HepG2 (cell line): ENCODE measurements around the gene TRIAP1. TPM values are rescaled to one million over a fixed set of nuclear protein-coding genes. Genes with fewer than 3 reads are reported as not detected.

Experiments used
- ATAC-seq: fragments of 200-7000 bp; cut with Tn5 transposase; 3 replicates; pipeline ENCODE4 v1.9.1; 2020; ENCODE audit warnings: mild to moderate bottlenecking, moderate library complexity
- BruUV-seq: library from RNA; stranded (reverse); fragments of 400-500 nt; replicated peaks from 2 replicates; lab custom pipeline; 2021; lab: Mats Ljungman, UMichigan
- CTCF ChIA-PET: fragments of 300-600 bp; formaldehyde crosslinking; extraction: SDS; loops from one replicate; lab custom pipeline; 2021; ENCODE audit warnings: low total read pairs, inconsistent platforms, low intra/inter-chr PET ratio; lab: Yijun Ruan, JAX
- POLR2A ChIA-PET: fragments of 350-600 bp; sonication (Branson Sonifier 250); formaldehyde crosslinking; loops from one replicate; lab custom pipeline; 2020; ENCODE audit warnings: antibody characterized with exemption, inconsistent platforms; lab: Yijun Ruan, JAX
- DNase-seq: peaks from one replicate; pipeline ENCODE4 v3.0.0-alpha.2; 2015; ENCODE audit warnings: low spot score
- FAIRE-seq: peaks from 3 replicates; lab custom pipeline; 2011; peaks lifted over from hg19 to GRCh38; lab: Jason Lieb, UNC
- H2AFZ ChIP-seq: one replicate; pipeline ENCODE4 v1.6.1; 2011; ENCODE audit warnings: low read length, inconsistent platforms
- H3K27ac ChIP-seq: fragments of 300-600 bp; 3 replicates; pipeline ENCODE4 v1.8.0; 2011; ENCODE audit warnings: mixed run types, mild to moderate bottlenecking, mixed read lengths, low read length, inconsistent platforms; ENCODE audit not compliant: insufficient read depth; ENCODE audit errors: extremely low read length
- H3K27me3 ChIP-seq, 2 experiments: fragments of 200-600 bp in 1 of 2; 2 replicates in 1 of 2; 3 replicates in 1 of 2; pipeline versions ENCODE4 v1.6.0 to v1.8.0; 2011; ENCODE audit warnings: low read length in 2 of 2, mild to moderate bottlenecking in 2 of 2, moderate library complexity in 2 of 2, inconsistent platforms in 1 of 2; ENCODE audit not compliant: insufficient read depth in 2 of 2, control insufficient read depth in 1 of 2
- H3K36me3 ChIP-seq, 2 experiments: fragments of 200-600 bp in 1 of 2; replicated peaks in 1 of 2; 2 replicates in 1 of 2; 3 replicates in 1 of 2; pipeline versions ENCODE4 v1.5.1 to v1.8.0; 2011; ENCODE audit warnings: low read length in 2 of 2, inconsistent platforms in 1 of 2; ENCODE audit not compliant: insufficient read depth in 2 of 2, control insufficient read depth in 1 of 2
- H3K4me1 ChIP-seq: 2 replicates; pipeline ENCODE4 v1.5.1; 2012; ENCODE audit warnings: low read length, inconsistent platforms; ENCODE audit not compliant: insufficient read depth
- H3K4me2 ChIP-seq: 2 replicates; pipeline ENCODE4 v1.6.0; 2011; ENCODE audit warnings: low read depth, low read length, inconsistent platforms
- H3K4me3 ChIP-seq, 3 experiments: fragments of 200-600 bp in 1 of 3; sonication (generic), shearing (Covaris generic) in 1 of 3; replicated peaks in 1 of 3; 2 replicates each; pipeline ENCODE4 v1.5.1; 2011 to 2016; ENCODE audit warnings: low read length in 3 of 3, inconsistent platforms in 2 of 3, low read depth in 2 of 3, mild to moderate bottlenecking in 2 of 3, control low read depth in 1 of 3, mixed read lengths in 1 of 3; ENCODE audit not compliant: insufficient read depth in 1 of 3
- H3K79me2 ChIP-seq: one replicate; pipeline ENCODE4 v1.6.1; 2011; ENCODE audit warnings: low read length, inconsistent platforms; ENCODE audit not compliant: insufficient read depth
- H3K9ac ChIP-seq: 2 replicates; pipeline ENCODE4 v1.6.0; 2011; ENCODE audit warnings: mild to moderate bottlenecking, low read depth, low read length, inconsistent platforms; ENCODE audit not compliant: insufficient read depth
- H3K9me3 ChIP-seq: 2 replicates; pipeline ENCODE4 v1.5.1; 2012; ENCODE audit warnings: mild to moderate bottlenecking, low read length
- H4K20me1 ChIP-seq: 2 replicates; pipeline ENCODE4 v1.6.0; 2011; ENCODE audit warnings: inconsistent platforms, mild to moderate bottlenecking, low read length, moderate library complexity; ENCODE audit not compliant: insufficient read depth
- JARID2 ChIP-seq: sonication (generic); formaldehyde crosslinking; IDR thresholded peaks from 2 replicates; pipeline ENCODE4 v1.8.1; 2023; ENCODE audit warnings: missing genetic modification reagents, inconsistent platforms; ENCODE audit not compliant: insufficient replicate concordance
- MED13 ChIP-seq: sonication (generic); formaldehyde crosslinking; IDR thresholded peaks from 2 replicates; pipeline ENCODE4 v1.5.0; 2020; ENCODE audit warnings: missing genetic modification reagents
- MEIS2 ChIP-seq: sonication (generic); formaldehyde crosslinking; IDR thresholded peaks from 2 replicates; pipeline ENCODE4 v1.9.0; 2021; ENCODE audit warnings: mild to moderate bottlenecking, missing genetic modification reagents
- XRCC5 ChIP-seq: fragments of 200-400 bp; formaldehyde crosslinking; optimal IDR thresholded peaks from 2 replicates; pipeline ENCODE3; 2017; ENCODE audit warnings: mild to moderate bottlenecking, low read length
- ZNF143 ChIP-seq: sonication (generic); formaldehyde crosslinking; IDR thresholded peaks from 2 replicates; pipeline ENCODE4 v1.4.0; 2020; ENCODE audit warnings: missing genetic modification reagents
- ZNF230 ChIP-seq: sonication (generic); formaldehyde crosslinking; IDR thresholded peaks from 2 replicates; pipeline ENCODE4 v1.4.0; 2020; ENCODE audit warnings: mild to moderate bottlenecking, missing genetic modification reagents
- WGBS: methylation state at CpG from one replicate; pipeline ENCODE4 v1.1.6; 2017; ENCODE audit warnings: low lambda C conversion rate; 5-methylcytosine and 5-hydroxymethylcytosine counted together
- in situ Hi-C: cut with HindIII; loops from 2 replicates; pipeline ENCODE4 v1.10.0; 2017; ENCODE audit warnings: low pct_unique_long_range_greater_than_20kb; ENCODE audit not compliant: extremely low pct_ligation_motif_present
- intact Hi-C: fragments of 100-400 bp; cut with micrococcal nuclease; formaldehyde crosslinking; loops from one replicate; pipeline ENCODE4 v1.10.0; 2022; ENCODE audit not compliant: unreplicated experiment
- polyA plus RNA-seq, 8 experiments: library from polyadenylated mRNA; depleted of rRNA in 3 of 8; stranded (reverse) in 7 of 8; unstranded in 1 of 8; fragments of >200 nt; fragmentation: Illumina TruSeq in 4 of 8; extraction: Trizol in 4 of 8; gene quantifications; 2 replicates each; pipeline versions ENCODE4 v1.2.1 to v1.2.3, GENCODE V29; 2011 to 2016; ENCODE audit warnings: low read depth in 4 of 8, missing spikeins in 1 of 8, mixed read lengths in 1 of 8; ENCODE audit not compliant: insufficient read depth in 1 of 8
- total RNA-seq, 5 experiments: library from RNA; depleted of rRNA; stranded (reverse); fragments of >200 nt; fragmentation: Illumina TruSeq; extraction: Trizol; gene quantifications; 2 replicates each; pipeline ENCODE4 v1.2.3, GENCODE V29; 2016; ENCODE audit warnings: low read depth in 1 of 5
- TF ChIP-seq, protein P1 (sequence below): sonication (generic); formaldehyde crosslinking; IDR thresholded peaks from 2 replicates; pipeline ENCODE4 v1.4.0; 2020; ENCODE audit warnings: mild to moderate bottlenecking, low read depth, missing genetic modification reagents

The TRIAP1 gene
- total and polyA plus RNA-seq, 2 of the 13 experiments (the other 11 are each of a cell fraction or from before 2014, with no cell fraction given): 55.0 to 117 TPM

DNA sequence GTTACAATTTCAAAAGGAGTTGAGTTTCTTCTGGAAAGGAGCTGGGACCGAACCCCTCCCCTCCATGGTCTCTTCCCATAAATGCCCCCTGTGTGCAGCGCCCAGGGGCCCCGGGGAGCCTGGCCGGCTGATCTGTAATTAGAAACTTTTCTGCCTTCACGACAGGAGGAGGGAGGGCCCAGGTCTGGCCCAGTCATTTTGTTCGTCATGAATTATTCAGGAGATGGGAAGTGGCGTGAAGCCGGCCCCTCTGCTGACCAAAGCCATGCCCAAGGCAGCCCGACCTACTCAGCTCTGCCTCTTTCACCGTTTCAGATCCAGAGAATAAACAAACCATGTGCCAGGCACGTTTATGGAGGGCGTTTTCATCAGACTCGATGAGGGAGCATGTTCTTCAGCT, 44.0 kb downstream of the TRIAP1 start:
- H3K4me2 ChIP-seq: peak overlapping the region; percentile 47
- peaks cover 12% of the 10 kb centered on the region for H3K4me1 ChIP-seq
- ChIA-PET POLR2A (no interaction called here), CTCF (no interaction called here)
- DNase-seq (no peak), FAIRE-seq (no peak), ATAC-seq (peak; percentile 68)
- in situ Hi-C loops: no loop called here
- 13% methylated on average over 11 of the region's 13 CpGs for WGBS
- no peaks in the 10 kb centered on the region for H4K20me1 ChIP-seq
- no peak for TF ChIP-seq MEIS2 (CRISPR knock-in tag)
- TF ChIP-seq, protein P1, sequence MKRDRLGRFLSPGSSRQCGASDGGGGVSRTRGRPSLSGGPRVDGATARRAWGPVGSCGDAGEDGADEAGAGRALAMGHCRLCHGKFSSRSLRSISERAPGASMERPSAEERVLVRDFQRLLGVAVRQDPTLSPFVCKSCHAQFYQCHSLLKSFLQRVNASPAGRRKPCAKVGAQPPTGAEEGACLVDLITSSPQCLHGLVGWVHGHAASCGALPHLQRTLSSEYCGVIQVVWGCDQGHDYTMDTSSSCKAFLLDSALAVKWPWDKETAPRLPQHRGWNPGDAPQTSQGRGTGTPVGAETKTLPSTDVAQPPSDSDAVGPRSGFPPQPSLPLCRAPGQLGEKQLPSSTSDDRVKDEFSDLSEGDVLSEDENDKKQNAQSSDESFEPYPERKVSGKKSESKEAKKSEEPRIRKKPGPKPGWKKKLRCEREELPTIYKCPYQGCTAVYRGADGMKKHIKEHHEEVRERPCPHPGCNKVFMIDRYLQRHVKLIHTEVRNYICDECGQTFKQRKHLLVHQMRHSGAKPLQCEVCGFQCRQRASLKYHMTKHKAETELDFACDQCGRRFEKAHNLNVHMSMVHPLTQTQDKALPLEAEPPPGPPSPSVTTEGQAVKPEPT (CRISPR knock-in tag): no peak
- TF ChIP-seq MED13: no peak
- peaks cover 0 to 5% of the 10 kb centered on the region in 2 experiments; a peak in 3 of 5 replicates for H3K27me3 ChIP-seq
- no peak overlapping the region for H3K9ac ChIP-seq
- H3K36me3 ChIP-seq: no peaks in the 10 kb centered on the region
- intact Hi-C loops: no loop called here
- H3K27ac ChIP-seq: no peak overlapping the region
- H3K79me2 ChIP-seq: no peaks in the 10 kb centered on the region
- peak overlapping the region in 1 of 3 experiments; percentile 16; a peak in 1 of 6 replicates for H3K4me3 ChIP-seq
- H3K9me3 ChIP-seq: no peaks in the 10 kb centered on the region
- no TSS peak for BruUV-seq
- H2AFZ ChIP-seq: no peak overlapping the region

DNA sequence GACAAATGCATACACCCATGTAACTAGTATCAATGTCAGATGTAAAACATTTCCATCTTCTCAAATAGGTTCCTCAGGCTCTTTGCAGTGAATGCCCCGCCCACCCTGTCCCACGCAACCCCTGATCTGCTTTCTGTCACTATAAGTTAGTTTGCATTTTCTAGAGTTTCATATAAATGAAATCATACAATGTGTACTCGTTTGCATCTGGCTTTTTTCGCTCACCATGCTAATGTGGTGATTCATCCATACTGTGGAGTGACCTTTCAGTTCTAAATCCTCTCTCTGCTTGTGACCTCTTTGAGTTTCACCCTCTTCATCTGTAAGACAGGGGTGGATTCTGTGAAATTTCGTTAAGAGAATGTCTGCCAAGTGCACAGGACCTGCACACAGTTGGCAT, 46.7 kb downstream of the TRIAP1 start:
- Histone ChIP-seq H3K27ac (no peak overlapping the region), H3K4me3 (no peak overlapping the region), H3K27me3 (peaks cover 2 to 15% of the 10 kb centered on the region in 2 experiments; a peak in 4 of 5 replicates), H3K4me2 (no peak overlapping the region), H3K9ac (no peak overlapping the region), H3K36me3 (no peaks in the 10 kb centered on the region), H3K9me3 (no peaks in the 10 kb centered on the region), H3K79me2 (no peaks in the 10 kb centered on the region), H3K4me1 (peaks cover 12% of the 10 kb centered on the region), H2AFZ (no peak overlapping the region), H4K20me1 (no peaks in the 10 kb centered on the region)
- in situ Hi-C loops: no loop called here
- no peak for DNase-seq
- POLR2A ChIA-PET: no interaction called here
- no peak for ATAC-seq
- no TSS peak for BruUV-seq
- 17% methylated on average over 5 of the region's 5 CpGs for WGBS
- intact Hi-C loops: no loop called here
- FAIRE-seq: no peak
- TF ChIP-seq JARID2 (CRISPR knock-in tag) (no peak), ZNF143 (CRISPR knock-in tag) (no peak), ZNF230 (CRISPR knock-in tag) (no peak), XRCC5 (no peak)
- CTCF ChIA-PET: interaction anchor here (0.6 kb wide), 1 partner anchor 1833 kb away, joined by 3 read pairs; no protein-coding TSS in a partner anchor
